ENCODE results near the gene MYDGF. TPM values are rescaled to one million over a fixed set of nuclear protein-coding genes. Genes with fewer than 3 reads are reported as not detected.
A peak's percentile ranks its signal among the peaks of the same experiment; 100 is the strongest.

The MYDGF gene
- total and polyA plus RNA-seq, 9 of the 15 experiments (the other 6 are each of a cell fraction or from before 2014, with no cell fraction given) = 4.2 to 141 (median 82.1) TPM

DNA sequence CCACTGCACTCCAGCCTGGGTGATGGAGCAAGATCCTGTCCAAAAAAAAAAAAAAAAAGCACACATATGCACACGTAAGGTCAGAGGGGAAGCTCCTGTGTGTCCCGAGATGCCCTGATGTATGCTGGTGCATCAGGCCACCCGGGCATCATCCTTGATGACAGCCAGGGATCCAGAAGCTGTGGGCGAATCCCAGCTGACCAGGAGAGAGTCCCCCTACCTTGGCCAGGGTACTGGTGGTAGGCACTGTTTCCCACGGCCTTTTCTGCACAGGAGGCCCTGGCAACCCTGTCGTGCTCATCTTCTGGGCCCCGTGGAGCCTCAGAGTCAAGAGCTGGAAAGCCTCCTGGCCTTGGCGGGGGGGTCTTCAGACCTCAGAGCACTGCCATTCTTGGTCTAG lies 14.0 kb downstream of the MYDGF start (continued):
- 0 out of 2 replicates have a peak, but pooled peaks have one; percentile 25 for TF ChIP-seq MYNN (IDR thresholded peaks at IDR 0.05)
- no peak for TF ChIP-seq MYNN (CRISPR knock-in tag; IDR thresholded peaks at IDR 0.05)
- TF ChIP-seq MTA2 (IDR thresholded peaks at IDR 0.05; ENCODE audit: low read depth) = no peak
- no peak for TF ChIP-seq HNRNPK (IDR thresholded peaks at IDR 0.05; ENCODE audit: low read depth, low read length, poor library complexity, severe bottlenecking)
- TF ChIP-seq, protein P1, sequence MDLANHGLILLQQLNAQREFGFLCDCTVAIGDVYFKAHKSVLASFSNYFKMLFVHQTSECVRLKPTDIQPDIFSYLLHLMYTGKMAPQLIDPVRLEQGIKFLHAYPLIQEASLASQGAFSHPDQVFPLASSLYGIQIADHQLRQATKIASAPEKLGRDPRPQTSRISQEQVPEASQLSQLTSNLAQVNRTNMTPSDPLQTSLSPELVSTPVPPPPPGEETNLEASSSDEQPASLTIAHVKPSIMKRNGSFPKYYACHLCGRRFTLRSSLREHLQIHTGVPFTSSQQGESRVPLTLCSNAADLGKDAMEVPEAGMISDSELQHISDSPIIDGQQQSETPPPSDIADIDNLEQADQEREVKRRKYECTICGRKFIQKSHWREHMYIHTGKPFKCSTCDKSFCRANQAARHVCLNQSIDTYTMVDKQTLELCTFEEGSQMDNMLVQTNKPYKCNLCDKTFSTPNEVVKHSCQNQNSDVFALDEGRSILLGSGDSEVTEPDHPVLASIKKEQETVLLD (IDR thresholded peaks at IDR 0.05) = no peak
- TF ChIP-seq, protein P2, sequence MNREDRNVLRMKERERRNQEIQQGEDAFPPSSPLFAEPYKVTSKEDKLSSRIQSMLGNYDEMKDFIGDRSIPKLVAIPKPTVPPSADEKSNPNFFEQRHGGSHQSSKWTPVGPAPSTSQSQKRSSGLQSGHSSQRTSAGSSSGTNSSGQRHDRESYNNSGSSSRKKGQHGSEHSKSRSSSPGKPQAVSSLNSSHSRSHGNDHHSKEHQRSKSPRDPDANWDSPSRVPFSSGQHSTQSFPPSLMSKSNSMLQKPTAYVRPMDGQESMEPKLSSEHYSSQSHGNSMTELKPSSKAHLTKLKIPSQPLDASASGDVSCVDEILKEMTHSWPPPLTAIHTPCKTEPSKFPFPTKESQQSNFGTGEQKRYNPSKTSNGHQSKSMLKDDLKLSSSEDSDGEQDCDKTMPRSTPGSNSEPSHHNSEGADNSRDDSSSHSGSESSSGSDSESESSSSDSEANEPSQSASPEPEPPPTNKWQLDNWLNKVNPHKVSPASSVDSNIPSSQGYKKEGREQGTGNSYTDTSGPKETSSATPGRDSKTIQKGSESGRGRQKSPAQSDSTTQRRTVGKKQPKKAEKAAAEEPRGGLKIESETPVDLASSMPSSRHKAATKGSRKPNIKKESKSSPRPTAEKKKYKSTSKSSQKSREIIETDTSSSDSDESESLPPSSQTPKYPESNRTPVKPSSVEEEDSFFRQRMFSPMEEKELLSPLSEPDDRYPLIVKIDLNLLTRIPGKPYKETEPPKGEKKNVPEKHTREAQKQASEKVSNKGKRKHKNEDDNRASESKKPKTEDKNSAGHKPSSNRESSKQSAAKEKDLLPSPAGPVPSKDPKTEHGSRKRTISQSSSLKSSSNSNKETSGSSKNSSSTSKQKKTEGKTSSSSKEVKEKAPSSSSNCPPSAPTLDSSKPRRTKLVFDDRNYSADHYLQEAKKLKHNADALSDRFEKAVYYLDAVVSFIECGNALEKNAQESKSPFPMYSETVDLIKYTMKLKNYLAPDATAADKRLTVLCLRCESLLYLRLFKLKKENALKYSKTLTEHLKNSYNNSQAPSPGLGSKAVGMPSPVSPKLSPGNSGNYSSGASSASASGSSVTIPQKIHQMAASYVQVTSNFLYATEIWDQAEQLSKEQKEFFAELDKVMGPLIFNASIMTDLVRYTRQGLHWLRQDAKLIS (CRISPR knock-in tag; IDR thresholded peaks at IDR 0.05) = no peak
- TF ChIP-seq DNMT1 (IDR thresholded peaks at IDR 0.05) = no peak
- TF ChIP-seq POLR2G (IDR thresholded peaks at IDR 0.05; ENCODE audit: low read depth, low read length) = 0 out of 2 replicates have a peak, but pooled peaks have one; percentile 68
- TF ChIP-seq POLR2A (conservative IDR thresholded peaks at IDR 0.05) = peak; percentile 59; the same call in 1 of the 2 replicates
- TF ChIP-seq, protein P3, sequence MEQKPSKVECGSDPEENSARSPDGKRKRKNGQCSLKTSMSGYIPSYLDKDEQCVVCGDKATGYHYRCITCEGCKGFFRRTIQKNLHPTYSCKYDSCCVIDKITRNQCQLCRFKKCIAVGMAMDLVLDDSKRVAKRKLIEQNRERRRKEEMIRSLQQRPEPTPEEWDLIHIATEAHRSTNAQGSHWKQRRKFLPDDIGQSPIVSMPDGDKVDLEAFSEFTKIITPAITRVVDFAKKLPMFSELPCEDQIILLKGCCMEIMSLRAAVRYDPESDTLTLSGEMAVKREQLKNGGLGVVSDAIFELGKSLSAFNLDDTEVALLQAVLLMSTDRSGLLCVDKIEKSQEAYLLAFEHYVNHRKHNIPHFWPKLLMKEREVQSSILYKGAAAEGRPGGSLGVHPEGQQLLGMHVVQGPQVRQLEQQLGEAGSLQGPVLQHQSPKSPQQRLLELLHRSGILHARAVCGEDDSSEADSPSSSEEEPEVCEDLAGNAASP (IDR thresholded peaks at IDR 0.05) = no peak
- 0 out of 2 replicates have a peak, but pooled peaks have one; percentile 68 for TF ChIP-seq SUPT5H (IDR thresholded peaks at IDR 0.05)
- TF ChIP-seq, protein P4, sequence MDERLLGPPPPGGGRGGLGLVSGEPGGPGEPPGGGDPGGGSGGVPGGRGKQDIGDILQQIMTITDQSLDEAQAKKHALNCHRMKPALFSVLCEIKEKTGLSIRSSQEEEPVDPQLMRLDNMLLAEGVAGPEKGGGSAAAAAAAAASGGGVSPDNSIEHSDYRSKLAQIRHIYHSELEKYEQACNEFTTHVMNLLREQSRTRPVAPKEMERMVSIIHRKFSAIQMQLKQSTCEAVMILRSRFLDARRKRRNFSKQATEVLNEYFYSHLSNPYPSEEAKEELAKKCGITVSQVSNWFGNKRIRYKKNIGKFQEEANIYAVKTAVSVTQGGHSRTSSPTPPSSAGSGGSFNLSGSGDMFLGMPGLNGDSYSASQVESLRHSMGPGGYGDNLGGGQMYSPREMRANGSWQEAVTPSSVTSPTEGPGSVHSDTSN (CRISPR knock-in tag; IDR thresholded peaks at IDR 0.05; ENCODE audit: low read depth) = no peak
- TF ChIP-seq, protein P4 (tag; conservative IDR thresholded peaks at IDR 0.05; ENCODE audit: low read depth) = no peak
- no peak for TF ChIP-seq RBM15 (IDR thresholded peaks at IDR 0.05; ENCODE audit: insufficient read depth, low read length)
- TF ChIP-seq ZNF121 (CRISPR knock-in tag; conservative IDR thresholded peaks at IDR 0.05) = no peak
- TF ChIP-seq RBFOX2 (IDR thresholded peaks at IDR 0.05; ENCODE audit: low read depth, low read length) = peak; percentile 45; the same call in 1 of the 2 replicates
- no peak for TF ChIP-seq OTX1 (CRISPR knock-in tag; IDR thresholded peaks at IDR 0.05)
- TF ChIP-seq ZNF551 (CRISPR knock-in tag; IDR thresholded peaks at IDR 0.05) = no peak
- TF ChIP-seq, protein P5, sequence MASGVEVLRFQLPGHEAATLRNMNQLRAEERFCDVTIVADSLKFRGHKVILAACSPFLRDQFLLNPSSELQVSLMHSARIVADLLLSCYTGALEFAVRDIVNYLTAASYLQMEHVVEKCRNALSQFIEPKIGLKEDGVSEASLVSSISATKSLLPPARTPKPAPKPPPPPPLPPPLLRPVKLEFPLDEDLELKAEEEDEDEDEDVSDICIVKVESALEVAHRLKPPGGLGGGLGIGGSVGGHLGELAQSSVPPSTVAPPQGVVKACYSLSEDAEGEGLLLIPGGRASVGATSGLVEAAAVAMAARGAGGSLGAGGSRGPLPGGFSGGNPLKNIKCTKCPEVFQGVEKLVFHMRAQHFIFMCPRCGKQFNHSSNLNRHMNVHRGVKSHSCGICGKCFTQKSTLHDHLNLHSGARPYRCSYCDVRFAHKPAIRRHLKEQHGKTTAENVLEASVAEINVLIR (CRISPR knock-in tag; IDR thresholded peaks at IDR 0.05) = no peak

Measured in K562 (cell line).